HG02571 (cell line): ENCODE measurements around the gene FAM83D.
"Not testable (repeated sequence)": the region's sequence is repeated elsewhere in the genome, so short reads cannot be mapped to it uniquely, and the experiment has no call there.

Experiments used
- ATAC-seq: cut with Tn5 transposase; IDR thresholded peaks from one replicate; pipeline ENCODE4 v1.9.1; 2021; ENCODE audit warnings: mild to moderate bottlenecking, moderate library complexity; ENCODE audit not compliant: unreplicated experiment

FAM83D gene

GRCh38 chr20:38932457-38933120 lies 6.4 kb downstream of the FAM83D start:
- no peak for ATAC-seq

GRCh38 chr20:38934530-38934929 lies 8.3 kb downstream of the FAM83D start:
- no peak for ATAC-seq

- no peak for ATAC-seq
These were observed 9.1 kb downstream of the FAM83D start for GRCh38 chr20:38935285-38935684.

- ATAC-seq, result no peak
These were observed 9.8 kb downstream of the FAM83D start for GRCh38 chr20:38935967-38936407.

DNA sequence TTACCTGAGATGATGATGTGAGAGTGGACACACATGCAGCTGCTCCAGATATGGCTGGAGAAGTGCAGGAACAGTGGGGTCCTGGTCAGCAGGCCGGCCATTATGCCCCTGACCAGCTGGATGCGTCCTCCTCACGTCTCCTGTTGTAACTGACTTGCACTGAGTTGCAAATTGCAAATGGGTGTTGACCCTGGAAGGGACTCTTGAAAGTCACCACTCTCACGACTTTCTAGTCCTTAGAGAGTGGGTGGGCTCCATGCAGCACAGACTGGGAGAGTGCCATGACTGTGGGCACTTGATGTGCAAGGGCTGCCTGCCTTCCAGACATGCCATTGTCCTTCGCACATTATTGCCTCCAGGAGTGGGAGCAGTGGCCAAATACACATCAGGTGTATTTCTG lies 10.8 kb downstream of the FAM83D start:
- ATAC-seq, result no peak

DNA sequence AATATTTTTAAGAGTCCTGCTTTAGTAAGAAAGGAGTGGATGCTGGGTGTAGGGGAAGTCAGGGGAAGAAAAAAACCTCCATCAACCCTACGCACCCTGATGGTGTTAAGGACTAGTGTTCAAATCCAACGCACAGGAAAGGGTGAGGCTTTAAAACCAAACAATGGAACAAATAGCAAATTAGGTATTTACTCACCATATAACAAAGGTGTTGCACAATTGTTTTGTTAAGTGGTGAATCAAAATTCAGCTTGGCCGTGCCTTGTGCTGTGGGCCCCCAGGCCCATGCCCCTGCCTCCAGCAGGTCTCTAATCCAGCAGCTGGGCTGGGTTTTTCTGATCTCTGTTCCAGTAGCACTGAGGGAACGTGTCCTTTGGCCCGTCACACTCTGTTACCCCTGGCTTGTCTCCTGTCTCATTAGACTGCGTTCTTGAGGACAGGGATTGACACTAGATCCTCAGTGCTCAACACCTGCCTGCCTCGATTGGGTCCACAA lies 11.8 kb downstream of the FAM83D start:
- no peak for ATAC-seq

- no peak for ATAC-seq
These were observed 13.5 kb downstream of the FAM83D start for GRCh38 chr20:38939686-38940085.

- ATAC-seq, result no peak
These were observed 14.4 kb downstream of the FAM83D start for GRCh38 chr20:38940644-38941043.

DNA sequence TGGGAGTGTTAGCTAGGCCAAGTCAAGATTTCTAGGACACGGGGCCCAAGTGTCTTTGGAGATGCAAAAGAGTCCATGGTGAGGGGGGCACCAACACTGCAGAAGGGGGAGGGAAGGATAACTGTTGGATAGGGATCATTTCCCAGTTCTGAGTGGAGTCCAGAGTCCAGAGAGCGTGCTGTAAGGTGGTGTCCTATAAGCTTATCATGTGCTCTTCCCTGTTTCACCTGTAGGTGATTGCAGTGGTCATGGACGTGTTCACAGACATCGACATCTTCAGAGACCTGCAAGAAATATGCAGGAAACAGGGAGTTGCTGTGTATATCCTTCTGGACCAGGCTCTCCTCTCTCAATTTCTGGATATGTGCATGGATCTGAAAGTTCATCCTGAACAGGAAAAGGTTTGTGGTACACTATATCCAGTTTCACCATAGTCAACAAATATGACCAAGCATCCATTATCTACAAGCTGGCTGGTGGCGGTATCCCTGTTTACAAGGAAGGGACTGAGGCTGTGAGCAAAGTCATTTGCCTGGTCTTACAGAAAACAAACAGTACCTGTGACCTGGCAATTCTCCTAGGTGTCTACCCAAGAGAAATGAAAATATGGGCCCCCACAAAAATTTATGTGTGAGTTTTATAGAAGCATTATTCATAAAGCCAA lies 15.6 kb downstream of the FAM83D start:
- ATAC-seq, result no peak

DNA sequence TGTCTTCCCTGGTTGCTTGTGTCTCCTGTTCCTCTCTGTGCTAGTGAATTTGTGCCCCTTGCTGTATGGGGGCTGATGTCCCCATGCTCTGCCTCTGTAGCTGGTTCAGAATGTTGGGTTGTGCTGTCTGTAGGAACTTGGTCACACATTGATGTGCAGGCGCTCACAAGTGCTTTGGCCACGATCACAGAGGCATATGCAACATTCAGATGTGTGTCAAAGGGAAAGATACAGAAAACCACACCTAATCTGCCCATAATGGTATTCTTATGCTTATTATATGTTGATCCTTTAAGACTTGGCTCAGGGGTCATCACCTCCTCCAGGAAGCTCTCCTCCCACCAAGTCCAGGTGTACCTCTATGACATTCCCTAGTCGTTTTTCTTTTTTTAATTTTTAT lies 18.8 kb downstream of the FAM83D start:
- ATAC-seq, result no peak

DNA sequence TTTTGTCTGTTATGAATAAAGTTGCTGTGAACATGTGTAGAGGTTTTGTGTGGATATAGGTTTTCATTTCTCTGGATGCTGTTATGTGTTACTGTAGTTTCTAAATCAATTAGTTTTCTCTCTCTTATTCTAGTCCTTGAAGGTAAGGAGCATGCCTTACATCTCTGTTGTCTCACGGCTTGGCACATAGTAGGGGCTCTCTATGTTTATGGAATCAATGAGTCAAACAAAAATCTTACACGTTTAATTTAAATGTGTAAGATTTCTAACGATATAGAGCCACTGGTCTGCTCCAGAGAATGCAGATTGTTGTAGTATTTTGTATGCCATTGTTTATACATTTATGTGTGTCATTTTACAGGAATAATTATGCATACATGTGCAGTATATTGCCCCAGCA lies 20.6 kb downstream of the FAM83D start:
- ATAC-seq, result no peak

DNA sequence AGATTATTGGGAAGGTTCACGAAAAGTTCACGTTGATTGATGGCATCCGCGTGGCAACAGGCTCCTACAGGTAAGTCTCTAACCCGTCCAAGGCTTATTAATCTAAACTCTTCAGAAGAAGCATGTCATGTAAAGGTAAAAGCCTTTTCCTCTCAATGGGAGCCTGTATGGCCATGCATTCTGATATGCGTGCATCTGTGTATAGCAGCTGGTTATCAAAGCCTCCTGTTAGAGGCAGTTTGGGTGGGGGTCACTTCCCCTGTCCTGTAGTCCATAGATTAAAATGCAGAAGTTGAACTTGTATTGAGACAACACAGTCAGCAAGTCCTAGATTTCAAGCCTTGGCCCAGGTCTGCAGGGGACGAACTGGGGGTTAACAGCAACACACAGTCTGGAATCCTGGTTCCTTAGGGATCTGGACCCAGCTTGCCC lies 21.7 kb downstream of the FAM83D start:
- no peak for ATAC-seq

GRCh38 chr20:38950254-38950653 lies 24.0 kb downstream of the FAM83D start:
- ATAC-seq, result no peak

- no peak for ATAC-seq
These were observed 25.4 kb downstream of the FAM83D start for GRCh38 chr20:38951611-38952010.

GRCh38 chr20:38952153-38952552 lies 25.9 kb downstream of the FAM83D start:
- no peak for ATAC-seq

DNA sequence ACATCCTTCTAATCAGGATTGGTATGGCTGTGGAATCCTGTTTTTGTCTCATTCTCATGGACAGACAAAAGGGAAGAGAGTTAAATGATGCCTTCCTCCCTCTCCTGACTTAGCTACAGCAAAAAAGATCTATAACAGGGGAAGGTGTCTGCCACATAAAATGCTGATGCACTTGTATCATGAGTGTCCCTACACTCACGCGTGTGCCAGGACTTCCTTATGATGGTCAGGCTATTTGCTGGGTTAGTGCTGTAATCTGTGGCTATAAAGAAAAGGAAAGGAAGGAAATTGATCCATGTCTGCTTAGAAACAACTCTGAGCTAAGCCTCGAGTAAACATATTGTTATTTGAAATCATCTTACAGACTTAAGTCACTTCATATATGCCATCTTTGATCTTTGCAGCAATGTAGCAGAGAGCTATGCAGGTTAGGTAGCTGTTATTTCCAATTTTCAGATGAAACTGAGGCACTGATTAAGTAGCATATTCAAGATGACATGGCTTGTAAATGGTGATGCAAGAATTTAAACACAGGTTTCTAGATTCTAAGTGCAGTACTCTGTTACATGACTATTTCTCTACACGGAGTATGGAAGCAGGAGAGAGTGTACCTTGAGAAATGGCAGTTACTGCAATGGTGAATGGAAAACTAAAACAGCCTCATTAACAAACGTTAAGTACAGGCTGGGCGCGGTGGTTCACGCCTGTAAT lies 27.6 kb downstream of the FAM83D start:
- no peak for ATAC-seq

GRCh38 chr20:38957235-38957876 lies 31.1 kb downstream of the FAM83D start:
- no peak for ATAC-seq

- no peak for ATAC-seq
These were observed 31.8 kb downstream of the FAM83D start for GRCh38 chr20:38957915-38958485.

DNA sequence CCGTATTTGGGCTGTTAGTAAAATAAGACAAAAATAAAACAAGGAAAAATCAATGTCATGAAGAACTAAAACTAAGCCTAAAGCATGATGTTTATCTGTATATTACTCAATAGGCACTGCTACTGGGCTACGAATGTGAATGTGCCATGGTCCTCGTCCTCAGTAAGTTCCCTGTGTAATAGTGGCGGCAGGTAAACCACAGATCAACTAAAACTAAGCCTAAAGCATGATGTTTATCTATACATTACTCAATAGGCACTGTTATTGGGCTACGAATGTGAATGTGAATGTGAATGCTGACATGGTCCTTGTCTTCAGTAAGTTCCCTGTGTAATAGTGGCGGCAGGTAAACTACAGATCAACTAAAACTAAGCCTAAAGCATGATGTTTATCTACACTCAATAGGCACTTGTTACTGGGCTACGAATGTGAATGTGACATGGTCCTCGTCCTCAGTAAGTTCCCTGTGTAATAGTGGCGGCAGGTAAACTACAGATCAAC lies 34.0 kb downstream of the FAM83D start:
- ATAC-seq, result not testable (repeated sequence)

GRCh38 chr20:38961530-38962043 lies 35.4 kb downstream of the FAM83D start:
- no peak for ATAC-seq
